ENCODE measurements around the gene SEPSECS. TPM values are rescaled to one million over a fixed set of nuclear protein-coding genes. Genes with fewer than 3 reads are reported as not detected.

The SEPSECS gene
- total RNA-seq, 1 experiment from 2014 or later, result 10.6 TPM

- no peak overlapping the region for H3K27ac ChIP-seq (ENCODE audit: low read depth, low read length)
- no peak overlapping the region for H2AFZ ChIP-seq (ENCODE audit: low read depth, low read length, poor library complexity, severe bottlenecking)
- H3K4me2 ChIP-seq (ENCODE audit: low read length), result no peak overlapping the region
- TF ChIP-seq RAD21 (IDR thresholded peaks at IDR 0.05; ENCODE audit: low read depth) (no peak), ZNF274 (IDR thresholded peaks at IDR 0.05; ENCODE audit: low read depth, low read length) (no peak), EGR1 (IDR thresholded peaks at IDR 0.05; ENCODE audit: low read depth) (no peak), CTCF (IDR thresholded peaks at IDR 0.05 in 2 of 3, conservative IDR thresholded peaks at IDR 0.05 in 1 of 3; ENCODE audit: borderline replicate concordance in 1 of 3, insufficient read depth in 1 of 3, low read depth in 2 of 3, low read length in 2 of 3) (no peak), SIN3A (IDR thresholded peaks at IDR 0.05; ENCODE audit: low read depth) (no peak), CEBPB (IDR thresholded peaks at IDR 0.05; ENCODE audit: low read depth) (no peak), POLR2AphosphoS5 (IDR thresholded peaks at IDR 0.05; ENCODE audit: low read depth, low read length) (no peak), SP1 (IDR thresholded peaks at IDR 0.05; ENCODE audit: low read depth) (no peak), POLR2A (IDR thresholded peaks at IDR 0.05; ENCODE audit: borderline replicate concordance, extremely low read depth, insufficient read depth, insufficient read length) (no peak), TCF7L2 (IDR thresholded peaks at IDR 0.05; ENCODE audit: borderline replicate concordance, extremely low read depth, insufficient read depth, insufficient read length) (no peak), EZH2 (IDR thresholded peaks at IDR 0.05) (no peak), ZFX (IDR thresholded peaks at IDR 0.05) (no peak), SRF (IDR thresholded peaks at IDR 0.05; ENCODE audit: low read depth) (no peak), JUND (IDR thresholded peaks at IDR 0.05) (no peak), CBX3 (IDR thresholded peaks at IDR 0.05; ENCODE audit: low read depth) (no peak), FOSL1 (IDR thresholded peaks at IDR 0.05; ENCODE audit: low read depth) (no peak), EZH2phosphoT487 (IDR thresholded peaks at IDR 0.05; ENCODE audit: borderline replicate concordance) (no peak)
- TF ChIP-seq, protein P1, sequence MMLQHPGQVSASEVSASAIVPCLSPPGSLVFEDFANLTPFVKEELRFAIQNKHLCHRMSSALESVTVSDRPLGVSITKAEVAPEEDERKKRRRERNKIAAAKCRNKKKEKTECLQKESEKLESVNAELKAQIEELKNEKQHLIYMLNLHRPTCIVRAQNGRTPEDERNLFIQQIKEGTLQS (IDR thresholded peaks at IDR 0.05), result no peak
- TF ChIP-seq, protein P2, sequence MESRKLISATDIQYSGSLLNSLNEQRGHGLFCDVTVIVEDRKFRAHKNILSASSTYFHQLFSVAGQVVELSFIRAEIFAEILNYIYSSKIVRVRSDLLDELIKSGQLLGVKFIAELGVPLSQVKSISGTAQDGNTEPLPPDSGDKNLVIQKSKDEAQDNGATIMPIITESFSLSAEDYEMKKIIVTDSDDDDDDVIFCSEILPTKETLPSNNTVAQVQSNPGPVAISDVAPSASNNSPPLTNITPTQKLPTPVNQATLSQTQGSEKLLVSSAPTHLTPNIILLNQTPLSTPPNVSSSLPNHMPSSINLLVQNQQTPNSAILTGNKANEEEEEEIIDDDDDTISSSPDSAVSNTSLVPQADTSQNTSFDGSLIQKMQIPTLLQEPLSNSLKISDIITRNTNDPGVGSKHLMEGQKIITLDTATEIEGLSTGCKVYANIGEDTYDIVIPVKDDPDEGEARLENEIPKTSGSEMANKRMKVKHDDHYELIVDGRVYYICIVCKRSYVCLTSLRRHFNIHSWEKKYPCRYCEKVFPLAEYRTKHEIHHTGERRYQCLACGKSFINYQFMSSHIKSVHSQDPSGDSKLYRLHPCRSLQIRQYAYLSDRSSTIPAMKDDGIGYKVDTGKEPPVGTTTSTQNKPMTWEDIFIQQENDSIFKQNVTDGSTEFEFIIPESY (IDR thresholded peaks at IDR 0.05; ENCODE audit: extremely low read depth, insufficient replicate concordance, low read length), result no peak
- TF ChIP-seq, protein P3, sequence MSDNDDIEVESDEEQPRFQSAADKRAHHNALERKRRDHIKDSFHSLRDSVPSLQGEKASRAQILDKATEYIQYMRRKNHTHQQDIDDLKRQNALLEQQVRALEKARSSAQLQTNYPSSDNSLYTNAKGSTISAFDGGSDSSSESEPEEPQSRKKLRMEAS (IDR thresholded peaks at IDR 0.05), result no peak
- no peaks in the 10 kb centered on the region for H3K9me3 ChIP-seq (ENCODE audit: control insufficient read depth in 1 of 2, insufficient read depth in 1 of 2, low read depth in 1 of 2, low read length in 2 of 2)
- ChIA-PET RAD21 (ENCODE audit: low non-redundant PET in 1 of 2, low total read pairs in 2 of 2, uncharacterized antibody in 2 of 2, unreplicated experiment in 2 of 2) (no interaction called here), POLR2A (no interaction called here), CTCF (no interaction called here)
- no peak overlapping the region for H3K4me3 ChIP-seq (replicated peaks in 1 of 2; ENCODE audit: low read depth in 1 of 2, low read length in 2 of 2)
- H3K36me3 ChIP-seq (ENCODE audit: control insufficient read depth in 1 of 2, insufficient read depth in 2 of 2, low read length in 2 of 2), result no peaks in the 10 kb centered on the region
- H3K4me1 ChIP-seq (ENCODE audit: control insufficient read depth in 1 of 2, insufficient read depth in 2 of 2, low read length in 2 of 2), result peaks cover 6 to 13% of the 10 kb centered on the region in 2 experiments
- BruUV-seq (replicated peaks), result no TSS peak
- H3K9me2 ChIP-seq (ENCODE audit: insufficient read depth), result no peaks in the 10 kb centered on the region
- no peaks in the 10 kb centered on the region for H3K27me3 ChIP-seq (ENCODE audit: insufficient read depth, low read length)
- H3K79me2 ChIP-seq (ENCODE audit: insufficient read depth, low read length), result no peaks in the 10 kb centered on the region
- no peak overlapping the region for H3K9ac ChIP-seq (ENCODE audit: low read length)
- no peaks in the 10 kb centered on the region for H4K20me1 ChIP-seq (ENCODE audit: insufficient read depth)
- intact Hi-C loops (cut with micrococcal nuclease), result no loop called here
- DNase-seq (ENCODE audit: low read depth, low spot score), result no peak
- no peak for ATAC-seq
These were observed 22.7 kb upstream of the SEPSECS start for GRCh38 chr4:25182937-25183336.

Data from HCT116 (cell line).